ENCODE measurements around the gene VPS35L. TPM values are rescaled to one million over a fixed set of nuclear protein-coding genes. Genes with fewer than 3 reads are reported as not detected.

The VPS35L gene
- total and polyA plus RNA-seq, 10 of the 15 experiments (the other 5 are each of a cell fraction or from before 2014, with no cell fraction given), result 14.9 to 44.1 (median 26.3) TPM

DNA sequence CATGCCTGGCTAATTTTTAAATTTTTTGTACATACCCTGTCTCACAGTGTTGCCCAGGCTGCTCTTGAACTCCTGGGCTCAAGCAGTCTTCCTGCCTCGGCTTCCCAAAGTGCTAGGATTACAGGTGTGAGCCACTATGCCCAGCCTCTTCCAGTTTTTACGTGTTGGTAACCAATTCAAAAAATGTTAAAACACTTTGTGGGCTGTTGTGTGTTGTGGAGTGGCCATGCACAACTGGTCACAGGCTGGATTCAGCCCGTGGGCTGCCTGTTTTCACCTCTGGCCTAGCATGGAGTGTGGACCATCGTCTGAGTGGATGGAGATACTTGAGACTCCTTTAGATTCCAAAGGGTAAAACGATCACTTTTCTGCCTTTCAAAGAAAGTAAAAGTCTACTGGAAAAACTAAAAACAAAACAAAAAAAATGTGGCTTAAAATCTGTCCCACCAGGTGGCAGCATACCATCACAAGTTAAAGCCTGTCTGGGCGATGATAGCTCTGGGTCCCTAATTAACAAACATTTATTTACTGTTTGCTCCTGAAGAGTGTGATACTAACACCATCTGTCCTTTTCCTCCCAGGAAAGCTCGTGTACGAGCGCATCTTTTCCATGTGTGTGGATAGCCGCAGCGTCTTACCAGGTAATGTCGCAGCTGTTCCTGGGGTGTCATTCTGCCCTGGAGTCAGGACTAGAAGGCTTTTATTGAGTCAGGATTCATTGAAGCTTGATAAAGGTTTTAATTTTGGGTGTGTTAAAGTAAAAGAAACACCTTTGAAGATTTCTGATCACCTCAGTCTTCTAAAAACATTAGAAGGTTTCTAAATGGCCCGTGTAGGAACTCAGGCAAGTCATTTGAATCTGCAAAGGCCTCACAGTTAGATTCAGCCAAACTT is 45.8 kb downstream of the VPS35L start:
- intact Hi-C loops (cut with micrococcal nuclease; ENCODE audit: unreplicated experiment) (loop anchor here (1.0 kb wide), 1 partner anchor 285 kb away; no protein-coding TSS in a partner anchor), in situ Hi-C loops (cut with MboI) (loop anchor here (5.0 kb wide), 1 partner anchor 286 kb away; no protein-coding TSS in a partner anchor)
- no TSS peak for BruUV-seq (replicated peaks)
- Histone ChIP-seq H3K4me3 (no peak overlapping the region), H4K20me1 (ENCODE audit: control insufficient read depth, insufficient read depth) (no peaks in the 10 kb centered on the region), H2AFZ (ENCODE audit: control insufficient read depth, low read depth, low read length) (no peak overlapping the region), H3K27me3 (replicated peaks in 1 of 2; ENCODE audit: control insufficient read depth in 2 of 2, insufficient read depth in 2 of 2, low read length in 1 of 2) (no peaks in the 10 kb centered on the region), H3K9me3 (replicated peaks; ENCODE audit: control insufficient read depth, insufficient read depth, low read length) (no peaks in the 10 kb centered on the region; the same call in 2 of the 3 replicates), H3K4me2 (ENCODE audit: control insufficient read depth, insufficient read depth) (no peak overlapping the region), H3K27ac (ENCODE audit: control insufficient read depth, insufficient read depth) (no peak overlapping the region), H3K9ac (ENCODE audit: control insufficient read depth, insufficient read depth, low read length) (no peak overlapping the region), H3K4me1 (ENCODE audit: control insufficient read depth, insufficient read depth, low read length) (no peaks in the 10 kb centered on the region), H3K79me2 (ENCODE audit: control insufficient read depth, insufficient read depth, low read length) (no peaks in the 10 kb centered on the region), H3K36me3 (ENCODE audit: control insufficient read depth in 2 of 2, insufficient read depth in 2 of 2, low read length in 1 of 2) (peaks cover 0 to 6% of the 10 kb centered on the region in 2 experiments; a peak in 3 of 4 replicates)
- FAIRE-seq, result peak; percentile 65
- no peak for DNase-seq (ENCODE audit: low read depth, low spot score)
- ChIA-PET RAD21 (ENCODE audit: unreplicated experiment) (interaction anchor here (0.6 to 5.2 kb wide), 6 partner anchors 9 to 705 kb away, joined by 3 to 30 read pairs (median 4); partner anchors contain the start of gene GPRC5B), SMC1A (ENCODE audit: uncharacterized antibody, unreplicated experiment) (interaction anchor here (0.7 to 5.6 kb wide), 10 partner anchors 8 to 784 kb away, joined by 3 to 61 read pairs (median 3); partner anchors contain the start of gene VPS35L), CTCF (interaction anchor here (0.6 to 9.9 kb wide), 15 partner anchors 11 to 783 kb away, joined by 3 to 149 read pairs (median 4); partner anchors contain the start of genes GPRC5B and VPS35L), POLR2A (no interaction called here)
- WGBS (ENCODE audit: insufficient coverage, insufficient replicate concordance, low lambda C conversion rate, missing lambda C conversion rate), result 71% methylated on average over 13 of the region's 13 CpGs
- ATAC-seq, result 0 out of 3 replicates have a peak, but pooled peaks have one; percentile 27
- no peak for TF ChIP-seq STAT1 (conservative IDR thresholded peaks at IDR 0.05)
- TF ChIP-seq FOXM1 (IDR thresholded peaks at IDR 0.05; ENCODE audit: low read depth, low read length), result no peak
- no peak for TF ChIP-seq SUZ12 (IDR thresholded peaks at IDR 0.05; ENCODE audit: unreplicated experiment)
- TF ChIP-seq, protein P1, sequence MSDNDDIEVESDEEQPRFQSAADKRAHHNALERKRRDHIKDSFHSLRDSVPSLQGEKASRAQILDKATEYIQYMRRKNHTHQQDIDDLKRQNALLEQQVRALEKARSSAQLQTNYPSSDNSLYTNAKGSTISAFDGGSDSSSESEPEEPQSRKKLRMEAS (IDR thresholded peaks at IDR 0.05; ENCODE audit: low read depth, low read length), result no peak
- TF ChIP-seq, protein P2, sequence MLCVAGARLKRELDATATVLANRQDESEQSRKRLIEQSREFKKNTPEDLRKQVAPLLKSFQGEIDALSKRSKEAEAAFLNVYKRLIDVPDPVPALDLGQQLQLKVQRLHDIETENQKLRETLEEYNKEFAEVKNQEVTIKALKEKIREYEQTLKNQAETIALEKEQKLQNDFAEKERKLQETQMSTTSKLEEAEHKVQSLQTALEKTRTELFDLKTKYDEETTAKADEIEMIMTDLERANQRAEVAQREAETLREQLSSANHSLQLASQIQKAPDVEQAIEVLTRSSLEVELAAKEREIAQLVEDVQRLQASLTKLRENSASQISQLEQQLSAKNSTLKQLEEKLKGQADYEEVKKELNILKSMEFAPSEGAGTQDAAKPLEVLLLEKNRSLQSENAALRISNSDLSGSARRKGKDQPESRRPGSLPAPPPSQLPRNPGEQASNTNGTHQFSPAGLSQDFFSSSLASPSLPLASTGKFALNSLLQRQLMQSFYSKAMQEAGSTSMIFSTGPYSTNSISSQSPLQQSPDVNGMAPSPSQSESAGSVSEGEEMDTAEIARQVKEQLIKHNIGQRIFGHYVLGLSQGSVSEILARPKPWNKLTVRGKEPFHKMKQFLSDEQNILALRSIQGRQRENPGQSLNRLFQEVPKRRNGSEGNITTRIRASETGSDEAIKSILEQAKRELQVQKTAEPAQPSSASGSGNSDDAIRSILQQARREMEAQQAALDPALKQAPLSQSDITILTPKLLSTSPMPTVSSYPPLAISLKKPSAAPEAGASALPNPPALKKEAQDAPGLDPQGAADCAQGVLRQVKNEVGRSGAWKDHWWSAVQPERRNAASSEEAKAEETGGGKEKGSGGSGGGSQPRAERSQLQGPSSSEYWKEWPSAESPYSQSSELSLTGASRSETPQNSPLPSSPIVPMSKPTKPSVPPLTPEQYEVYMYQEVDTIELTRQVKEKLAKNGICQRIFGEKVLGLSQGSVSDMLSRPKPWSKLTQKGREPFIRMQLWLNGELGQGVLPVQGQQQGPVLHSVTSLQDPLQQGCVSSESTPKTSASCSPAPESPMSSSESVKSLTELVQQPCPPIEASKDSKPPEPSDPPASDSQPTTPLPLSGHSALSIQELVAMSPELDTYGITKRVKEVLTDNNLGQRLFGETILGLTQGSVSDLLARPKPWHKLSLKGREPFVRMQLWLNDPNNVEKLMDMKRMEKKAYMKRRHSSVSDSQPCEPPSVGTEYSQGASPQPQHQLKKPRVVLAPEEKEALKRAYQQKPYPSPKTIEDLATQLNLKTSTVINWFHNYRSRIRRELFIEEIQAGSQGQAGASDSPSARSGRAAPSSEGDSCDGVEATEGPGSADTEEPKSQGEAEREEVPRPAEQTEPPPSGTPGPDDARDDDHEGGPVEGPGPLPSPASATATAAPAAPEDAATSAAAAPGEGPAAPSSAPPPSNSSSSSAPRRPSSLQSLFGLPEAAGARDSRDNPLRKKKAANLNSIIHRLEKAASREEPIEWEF (IDR thresholded peaks at IDR 0.05; ENCODE audit: insufficient replicate concordance, low read depth, low read length), result no peak
- peak; percentile 69 for TF ChIP-seq SMC3 (IDR thresholded peaks at IDR 0.05; ENCODE audit: borderline replicate concordance, low read length)
- TF ChIP-seq, protein P3, sequence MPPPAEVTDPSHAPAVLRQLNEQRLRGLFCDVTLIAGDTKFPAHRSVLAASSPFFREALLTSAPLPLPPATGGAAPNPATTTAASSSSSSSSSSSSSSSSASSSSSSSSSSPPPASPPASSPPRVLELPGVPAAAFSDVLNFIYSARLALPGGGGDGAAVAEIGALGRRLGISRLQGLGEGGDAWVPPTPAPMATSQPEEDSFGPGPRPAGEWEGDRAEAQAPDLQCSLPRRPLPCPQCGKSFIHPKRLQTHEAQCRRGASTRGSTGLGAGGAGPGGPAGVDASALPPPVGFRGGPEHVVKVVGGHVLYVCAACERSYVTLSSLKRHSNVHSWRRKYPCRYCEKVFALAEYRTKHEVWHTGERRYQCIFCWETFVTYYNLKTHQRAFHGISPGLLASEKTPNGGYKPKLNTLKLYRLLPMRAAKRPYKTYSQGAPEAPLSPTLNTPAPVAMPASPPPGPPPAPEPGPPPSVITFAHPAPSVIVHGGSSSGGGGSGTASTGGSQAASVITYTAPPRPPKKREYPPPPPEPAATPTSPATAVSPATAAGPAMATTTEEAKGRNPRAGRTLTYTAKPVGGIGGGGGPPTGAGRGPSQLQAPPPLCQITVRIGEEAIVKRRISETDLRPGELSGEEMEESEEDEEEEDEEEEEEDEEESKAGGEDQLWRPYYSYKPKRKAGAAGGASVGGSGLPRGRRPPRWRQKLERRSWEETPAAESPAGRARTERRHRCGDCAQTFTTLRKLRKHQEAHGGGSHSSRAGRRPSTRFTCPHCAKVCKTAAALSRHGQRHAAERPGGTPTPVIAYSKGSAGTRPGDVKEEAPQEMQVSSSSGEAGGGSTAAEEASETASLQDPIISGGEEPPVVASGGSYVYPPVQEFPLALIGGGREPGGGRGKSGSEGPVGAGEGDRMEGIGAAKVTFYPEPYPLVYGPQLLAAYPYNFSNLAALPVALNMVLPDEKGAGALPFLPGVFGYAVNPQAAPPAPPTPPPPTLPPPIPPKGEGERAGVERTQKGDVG (CRISPR knock-in tag; IDR thresholded peaks at IDR 0.05), result no peak
- no peak for TF ChIP-seq BRCA1 (IDR thresholded peaks at IDR 0.05; ENCODE audit: low read depth, low read length)
- TF ChIP-seq IKZF1 (conservative IDR thresholded peaks at IDR 0.05), result no peak
- TF ChIP-seq SMARCA5 (IDR thresholded peaks at IDR 0.05), result no peak
- TF ChIP-seq RAD21 (IDR thresholded peaks at IDR 0.05; ENCODE audit: insufficient read depth, low read depth, low read length), result peak; percentile 62
- TF ChIP-seq, protein P4, sequence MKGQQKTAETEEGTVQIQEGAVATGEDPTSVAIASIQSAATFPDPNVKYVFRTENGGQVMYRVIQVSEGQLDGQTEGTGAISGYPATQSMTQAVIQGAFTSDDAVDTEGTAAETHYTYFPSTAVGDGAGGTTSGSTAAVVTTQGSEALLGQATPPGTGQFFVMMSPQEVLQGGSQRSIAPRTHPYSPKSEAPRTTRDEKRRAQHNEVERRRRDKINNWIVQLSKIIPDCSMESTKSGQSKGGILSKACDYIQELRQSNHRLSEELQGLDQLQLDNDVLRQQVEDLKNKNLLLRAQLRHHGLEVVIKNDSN (IDR thresholded peaks at IDR 0.05; ENCODE audit: borderline replicate concordance, extremely low read length, insufficient read depth, low read depth, low read length), result no peak
